DOHH2 (cell line): Measurements from ENCODE around the gene MARCHF9.

ENCODE experiments used
- EZH2phosphoT487 ChIP-seq: fragments of 200-600 bp; sonication (generic); IDR thresholded peaks from 2 replicates; pipeline ENCODE4 v1.6.1; 2017; ENCODE audit warnings: borderline replicate concordance, mild to moderate bottlenecking, antibody characterized with exemption, low read length, moderate library complexity, mixed read lengths
- TF ChIP-seq, protein P1 (sequence below): fragments of 200-600 bp; sonication (generic); IDR thresholded peaks from one replicate; pipeline ENCODE4 v1.5.1; 2014; ENCODE audit warnings: antibody characterized with exemption, mild to moderate bottlenecking, low read depth, low read length; ENCODE audit not compliant: poor library complexity, severe bottlenecking

DNA sequence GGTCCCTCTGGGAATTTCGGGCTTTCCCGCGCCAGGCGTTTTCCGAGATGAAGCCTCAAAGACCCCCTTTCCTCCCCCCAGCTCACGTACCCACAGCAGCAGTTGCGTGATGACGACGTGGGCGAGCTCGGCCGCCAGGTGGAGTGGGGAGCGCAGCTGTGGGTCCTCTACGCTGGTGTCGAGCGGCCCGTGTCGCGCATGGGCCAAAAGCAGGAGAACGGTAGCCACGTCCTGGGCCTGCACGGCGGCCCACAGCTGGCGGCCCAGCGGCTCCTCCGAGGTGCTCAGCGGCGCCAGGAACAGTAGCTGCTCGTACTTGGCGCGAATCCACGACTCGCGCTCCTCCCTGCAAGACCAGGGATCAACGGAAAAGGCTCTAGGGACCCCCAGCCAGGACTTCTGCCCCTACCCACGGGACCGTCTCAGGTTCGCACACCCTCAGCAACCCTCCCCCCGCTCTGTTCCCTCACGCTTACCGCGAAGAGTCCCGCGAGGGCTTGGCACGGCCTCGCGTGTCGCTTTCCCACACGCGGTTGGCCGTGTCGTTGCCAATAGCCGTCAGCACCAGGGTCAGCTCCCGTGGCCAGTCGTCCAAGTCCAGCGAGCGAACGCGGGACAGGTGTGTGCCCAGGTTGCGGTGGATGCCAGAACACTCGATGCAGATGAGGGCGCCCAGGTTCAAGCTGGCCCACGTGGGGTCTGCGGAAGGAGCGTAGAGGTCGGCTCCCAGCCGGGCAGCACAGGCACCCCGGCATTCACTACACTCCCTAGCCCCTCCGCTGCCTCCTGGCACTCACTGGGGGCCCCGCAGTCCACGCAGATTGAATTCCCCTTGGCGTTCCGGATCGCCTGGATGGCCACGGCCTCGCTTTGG, 27.8 kb upstream of the MARCHF9 start:
- no peak for TF ChIP-seq EZH2phosphoT487
- TF ChIP-seq, protein P1, sequence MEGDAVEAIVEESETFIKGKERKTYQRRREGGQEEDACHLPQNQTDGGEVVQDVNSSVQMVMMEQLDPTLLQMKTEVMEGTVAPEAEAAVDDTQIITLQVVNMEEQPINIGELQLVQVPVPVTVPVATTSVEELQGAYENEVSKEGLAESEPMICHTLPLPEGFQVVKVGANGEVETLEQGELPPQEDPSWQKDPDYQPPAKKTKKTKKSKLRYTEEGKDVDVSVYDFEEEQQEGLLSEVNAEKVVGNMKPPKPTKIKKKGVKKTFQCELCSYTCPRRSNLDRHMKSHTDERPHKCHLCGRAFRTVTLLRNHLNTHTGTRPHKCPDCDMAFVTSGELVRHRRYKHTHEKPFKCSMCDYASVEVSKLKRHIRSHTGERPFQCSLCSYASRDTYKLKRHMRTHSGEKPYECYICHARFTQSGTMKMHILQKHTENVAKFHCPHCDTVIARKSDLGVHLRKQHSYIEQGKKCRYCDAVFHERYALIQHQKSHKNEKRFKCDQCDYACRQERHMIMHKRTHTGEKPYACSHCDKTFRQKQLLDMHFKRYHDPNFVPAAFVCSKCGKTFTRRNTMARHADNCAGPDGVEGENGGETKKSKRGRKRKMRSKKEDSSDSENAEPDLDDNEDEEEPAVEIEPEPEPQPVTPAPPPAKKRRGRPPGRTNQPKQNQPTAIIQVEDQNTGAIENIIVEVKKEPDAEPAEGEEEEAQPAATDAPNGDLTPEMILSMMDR = no peak
